ENCODE results near the gene AP4B1. TPM values are rescaled to one million over a fixed set of nuclear protein-coding genes. Genes with fewer than 3 reads are reported as not detected.
A peak's percentile ranks its signal among the peaks of the same experiment; 100 is the strongest.

Gene AP4B1
- total RNA-seq, 1 donor from 2014 or later, result 16.3 TPM

GRCh38 chr1:113937146-113937545 lies 32.5 kb upstream of the AP4B1 start:
- Histone ChIP-seq H3K27ac (no peak overlapping the region), H3K27me3 (ENCODE audit: low read depth) (no peaks in the 10 kb centered on the region), H3K9me3 (no peaks in the 10 kb centered on the region), H3K4me1 (peaks cover 66% of the 10 kb centered on the region), H3K36me3 (peaks cover 19% of the 10 kb centered on the region), H3K4me3 (no peak overlapping the region)
- TF ChIP-seq CTCF (IDR thresholded peaks at IDR 0.05), result no peak
- intact Hi-C loops (cut with DNase I), result no loop called here
- ATAC-seq (no peak), DNase-seq (no peak)

- no peaks in the 10 kb centered on the region for H3K9me3 ChIP-seq
- no peak for TF ChIP-seq CTCF (IDR thresholded peaks at IDR 0.05)
- intact Hi-C loops (cut with DNase I), result no loop called here
- no peak overlapping the region for H3K4me3 ChIP-seq
- ATAC-seq (no peak), DNase-seq (no peak)
- H3K36me3 ChIP-seq, result peaks cover 8% of the 10 kb centered on the region
- no peaks in the 10 kb centered on the region for H3K27me3 ChIP-seq (ENCODE audit: low read depth)
- no peak overlapping the region for H3K27ac ChIP-seq
- peaks cover 77% of the 10 kb centered on the region for H3K4me1 ChIP-seq
Observed at GRCh38 chr1:113935970-113936369, 31.4 kb upstream of the AP4B1 start.

GRCh38 chr1:113935176-113935575 lies 30.6 kb upstream of the AP4B1 start:
- Histone ChIP-seq H3K27me3 (ENCODE audit: low read depth) (no peaks in the 10 kb centered on the region), H3K27ac (no peak overlapping the region), H3K4me3 (no peak overlapping the region), H3K36me3 (no peaks in the 10 kb centered on the region), H3K9me3 (no peaks in the 10 kb centered on the region), H3K4me1 (peaks cover 75% of the 10 kb centered on the region)
- TF ChIP-seq CTCF (IDR thresholded peaks at IDR 0.05), result no peak
- intact Hi-C loops (cut with DNase I), result no loop called here
- DNase-seq (no peak), ATAC-seq (no peak)

- Histone ChIP-seq H3K4me3 (no peak overlapping the region), H3K27ac (no peak overlapping the region), H3K36me3 (no peaks in the 10 kb centered on the region), H3K4me1 (peaks cover 69% of the 10 kb centered on the region), H3K9me3 (no peaks in the 10 kb centered on the region), H3K27me3 (ENCODE audit: low read depth) (no peaks in the 10 kb centered on the region)
- intact Hi-C loops (cut with DNase I), result no loop called here
- ATAC-seq, result no peak
- TF ChIP-seq CTCF (IDR thresholded peaks at IDR 0.05), result no peak
- DNase-seq, result no peak
Observed at GRCh38 chr1:113934511-113935055, 30.0 kb upstream of the AP4B1 start.

GRCh38 chr1:113934006-113934405 lies 29.4 kb upstream of the AP4B1 start:
- DNase-seq, result no peak
- Histone ChIP-seq H3K4me3 (no peak overlapping the region), H3K27ac (no peak overlapping the region), H3K9me3 (no peaks in the 10 kb centered on the region), H3K36me3 (no peaks in the 10 kb centered on the region), H3K27me3 (ENCODE audit: low read depth) (no peaks in the 10 kb centered on the region), H3K4me1 (peaks cover 63% of the 10 kb centered on the region)
- intact Hi-C loops (cut with DNase I), result no loop called here
- TF ChIP-seq CTCF (IDR thresholded peaks at IDR 0.05), result no peak
- no peak for ATAC-seq

GRCh38 chr1:113931451-113931851 lies 26.9 kb upstream of the AP4B1 start:
- peaks cover 59% of the 10 kb centered on the region for H3K4me1 ChIP-seq
- ATAC-seq (no peak), DNase-seq (no peak)
- peak overlapping the region; percentile 99 for H3K27ac ChIP-seq
- H3K4me3 ChIP-seq, result peak overlapping the region; percentile 88
- no peaks in the 10 kb centered on the region for H3K27me3 ChIP-seq (ENCODE audit: low read depth)
- H3K9me3 ChIP-seq, result no peaks in the 10 kb centered on the region
- no peaks in the 10 kb centered on the region for H3K36me3 ChIP-seq
- TF ChIP-seq CTCF (IDR thresholded peaks at IDR 0.05), result no peak
- intact Hi-C loops (cut with DNase I), result no loop called here

All from lower lobe of right lung (tissue), 2 donors.